ENCODE data around the gene MMP20.

The MMP20 gene

DNA sequence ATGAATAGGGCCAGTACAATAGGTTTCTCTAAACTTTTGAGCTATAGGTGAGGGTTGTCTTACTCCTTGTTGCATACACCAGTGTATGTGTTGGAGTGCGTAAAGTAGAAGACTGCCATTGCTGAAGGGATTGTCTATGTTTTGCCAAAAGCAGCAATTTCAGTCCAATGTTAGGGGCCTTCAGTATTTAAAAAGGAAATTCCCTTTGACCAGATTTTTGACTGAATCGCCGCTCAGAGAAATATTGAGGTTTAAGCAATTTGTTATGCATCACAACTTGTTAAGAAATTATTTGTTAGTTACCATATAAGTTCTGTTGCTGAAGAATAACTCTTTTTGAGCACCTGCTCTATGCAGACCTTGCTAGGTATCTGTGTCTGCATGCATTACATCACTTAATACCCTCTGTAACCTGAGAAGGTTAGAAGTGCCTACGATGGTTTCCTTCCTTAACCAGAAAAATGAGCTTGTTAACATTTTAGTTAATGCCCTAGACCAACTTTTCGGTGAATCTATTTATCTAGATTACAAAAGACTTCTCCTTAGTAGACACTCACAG, 33.9 kb downstream of the MMP20 start:
- no peak for DNase-seq

DNA sequence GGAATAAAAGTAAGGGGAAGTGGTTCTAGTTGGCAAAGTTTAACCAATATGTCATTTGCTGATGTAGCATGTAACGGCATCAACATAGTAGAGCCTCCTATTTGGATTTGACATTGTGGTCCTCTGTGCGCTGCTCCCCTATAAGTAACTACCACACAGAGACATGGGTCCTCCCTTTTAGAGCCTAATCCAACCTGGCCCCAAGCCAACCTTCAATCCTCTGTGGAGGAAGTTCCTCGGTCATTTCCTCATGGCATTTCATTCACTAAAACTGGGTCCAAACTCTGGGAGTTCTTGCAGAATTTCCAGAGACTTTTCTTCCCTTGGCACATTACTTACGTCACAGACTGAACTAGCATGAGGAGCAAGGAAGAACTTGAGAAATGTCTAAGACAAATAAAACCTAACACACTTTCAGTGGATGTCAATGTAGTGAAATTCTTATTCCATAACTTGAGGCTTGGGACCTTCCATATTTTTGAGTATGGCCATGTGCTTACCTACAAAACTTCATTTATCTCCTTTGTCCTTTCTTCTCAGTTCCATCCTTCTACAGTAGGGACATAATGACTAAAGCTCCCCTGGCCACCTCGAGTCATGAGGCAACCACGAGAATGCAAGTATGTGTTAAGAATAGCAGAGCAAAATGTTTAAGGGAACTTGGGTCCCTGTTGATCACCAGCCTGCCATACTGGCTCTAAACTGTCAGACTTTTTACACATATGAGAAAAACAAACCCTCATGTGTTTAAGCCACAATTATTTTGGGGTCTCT, 34.7 kb downstream of the MMP20 start:
- DNase-seq = no peak

- no peak for DNase-seq
Observed at GRCh38 chr11:102589047-102589459, 36.1 kb downstream of the MMP20 start.

DNA sequence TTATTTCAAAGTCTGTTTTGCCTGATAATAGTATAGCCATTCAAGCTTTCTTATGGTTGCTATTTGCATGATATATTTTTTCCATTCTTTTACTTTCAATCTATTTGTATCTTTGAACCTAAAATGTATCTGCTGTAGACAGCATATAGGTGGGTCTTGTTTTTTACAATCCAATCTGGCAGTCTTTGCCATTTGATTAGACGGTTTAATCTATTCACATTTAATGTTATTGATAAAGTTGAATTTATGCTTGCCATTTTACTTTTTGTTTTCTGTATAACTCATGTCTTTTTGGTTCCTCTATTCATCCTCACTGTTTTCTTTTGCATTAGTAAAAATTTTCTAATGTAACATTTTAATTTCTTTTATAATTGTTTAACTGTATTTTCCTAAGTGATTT, 37.4 kb downstream of the MMP20 start:
- no peak for DNase-seq

GRCh38 chr11:102583141-102583873, 41.8 kb downstream of the MMP20 start:
- no peak for DNase-seq

DNA sequence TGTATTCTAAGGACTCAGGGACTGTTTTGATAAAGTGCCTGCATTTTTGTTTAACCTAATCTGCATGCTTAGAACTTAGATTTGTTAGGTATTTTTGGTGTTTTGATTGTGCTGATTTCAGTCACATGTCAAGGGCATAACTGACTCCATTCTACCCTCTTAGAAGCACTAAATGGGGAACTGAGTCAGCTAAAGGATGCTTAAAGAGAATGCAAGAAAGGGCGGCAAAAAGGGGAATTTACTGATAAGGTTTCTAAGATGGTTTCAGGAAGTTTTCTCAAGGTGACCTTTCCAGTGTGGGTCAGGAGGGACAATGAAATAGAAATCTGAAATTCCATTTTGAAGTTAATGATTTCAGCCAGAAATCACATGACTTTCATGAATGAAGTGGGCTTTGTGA, 43.0 kb downstream of the MMP20 start:
- no peak for DNase-seq

- no peak for DNase-seq
Observed at GRCh38 chr11:102581066-102581465, 44.1 kb downstream of the MMP20 start.

DNA sequence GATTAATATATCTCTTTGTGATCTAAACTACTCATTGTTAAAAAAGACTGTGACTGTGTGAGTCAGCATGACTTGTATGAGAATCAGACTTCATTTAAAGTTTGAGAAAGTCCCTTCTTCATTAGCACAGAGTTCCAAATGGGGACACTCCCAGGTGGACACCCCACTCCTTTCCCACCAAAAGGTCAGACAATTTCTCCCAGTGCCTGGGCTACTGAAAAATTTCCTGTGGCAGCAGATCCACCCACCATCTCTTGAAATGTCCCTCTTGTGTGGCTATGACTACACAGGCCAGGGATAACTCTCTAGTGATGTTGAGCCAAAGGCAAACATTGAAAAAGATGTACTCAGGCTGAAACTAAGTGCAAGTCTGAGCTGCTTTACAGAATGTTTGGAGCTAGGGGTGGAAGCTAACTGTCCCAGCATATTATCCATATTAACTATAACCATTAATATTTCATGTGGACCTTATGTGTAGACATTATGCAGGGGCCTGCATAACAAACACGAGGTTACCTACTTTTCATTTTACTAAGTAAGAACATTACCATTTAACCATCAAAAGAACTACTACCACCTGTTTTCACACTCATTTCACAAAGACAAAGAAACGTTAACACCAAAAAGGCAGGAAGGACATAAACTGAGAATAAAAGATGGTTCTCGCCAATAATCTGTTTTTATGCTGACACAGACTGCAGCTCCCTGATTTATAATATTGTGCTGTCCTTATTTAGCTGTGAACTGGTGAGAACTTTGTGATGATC, 44.8 kb downstream of the MMP20 start:
- DNase-seq = no peak

DNA sequence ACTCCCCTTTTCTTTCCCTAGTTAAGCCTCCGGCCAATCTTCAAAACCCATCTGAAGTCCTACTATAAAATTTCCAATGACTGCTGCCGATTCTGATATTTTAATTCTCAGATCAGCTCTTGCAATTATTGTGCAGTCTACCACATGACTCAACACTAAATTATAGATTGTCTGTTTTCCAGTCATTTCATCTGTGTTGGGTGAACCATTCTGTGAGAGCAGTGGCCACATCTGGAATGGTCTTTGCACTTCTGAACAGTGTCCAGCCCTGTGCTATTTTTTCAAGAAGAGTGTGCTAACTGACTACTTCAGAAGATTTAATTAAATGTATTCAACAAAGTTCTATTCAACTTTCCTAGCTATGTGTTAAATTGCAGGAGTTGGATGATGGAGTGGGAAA, 47.4 kb downstream of the MMP20 start:
- DNase-seq = no peak

GRCh38 chr11:102577182-102577581, 48.0 kb downstream of the MMP20 start:
- no peak for DNase-seq

DNA sequence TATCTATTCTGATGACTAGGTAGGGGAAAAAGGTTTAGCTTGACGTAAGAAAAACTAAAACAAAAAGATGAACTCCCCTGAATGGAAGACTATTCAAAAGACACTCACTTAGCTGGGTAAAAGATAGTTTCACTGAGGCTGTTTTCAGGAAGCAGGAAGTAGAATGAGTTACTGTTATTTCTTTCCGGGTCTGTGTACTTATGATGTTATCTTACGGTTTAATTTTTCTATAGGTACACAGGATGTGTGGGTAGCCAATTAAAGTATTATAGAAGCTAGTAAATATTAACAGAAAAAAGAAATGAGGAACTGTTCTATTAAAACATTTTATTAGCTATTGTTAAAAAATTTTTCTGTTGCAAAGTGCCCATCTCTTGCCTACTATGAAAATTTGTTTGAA, 48.8 kb downstream of the MMP20 start:
- DNase-seq = no peak

- no peak for DNase-seq
Observed at GRCh38 chr11:102575012-102575411, 50.1 kb downstream of the MMP20 start.

DNA sequence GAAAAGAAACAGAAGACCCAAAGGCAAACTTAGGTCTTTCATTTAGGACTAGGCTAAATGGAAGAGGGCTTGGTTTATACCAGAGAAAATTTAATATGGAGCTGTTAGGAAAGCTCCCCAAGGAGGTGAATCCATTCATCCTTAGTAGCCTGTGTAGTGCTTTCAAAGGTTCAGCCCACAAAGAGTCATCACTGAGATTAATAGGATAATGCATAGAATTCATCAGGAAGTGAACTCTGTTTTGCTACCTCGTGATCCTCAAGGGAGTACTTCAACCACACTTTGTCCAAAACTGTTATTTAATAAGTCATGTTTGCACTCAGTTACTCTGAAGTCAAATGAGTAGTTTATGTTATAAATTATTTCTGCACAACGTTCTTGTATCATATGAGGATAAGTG, 51.3 kb downstream of the MMP20 start:
- no peak for DNase-seq

- DNase-seq = no peak
Observed at GRCh38 chr11:102572554-102573220, 52.4 kb downstream of the MMP20 start.

GRCh38 chr11:102568851-102569250, 56.3 kb downstream of the MMP20 start:
- DNase-seq = no peak

DNA sequence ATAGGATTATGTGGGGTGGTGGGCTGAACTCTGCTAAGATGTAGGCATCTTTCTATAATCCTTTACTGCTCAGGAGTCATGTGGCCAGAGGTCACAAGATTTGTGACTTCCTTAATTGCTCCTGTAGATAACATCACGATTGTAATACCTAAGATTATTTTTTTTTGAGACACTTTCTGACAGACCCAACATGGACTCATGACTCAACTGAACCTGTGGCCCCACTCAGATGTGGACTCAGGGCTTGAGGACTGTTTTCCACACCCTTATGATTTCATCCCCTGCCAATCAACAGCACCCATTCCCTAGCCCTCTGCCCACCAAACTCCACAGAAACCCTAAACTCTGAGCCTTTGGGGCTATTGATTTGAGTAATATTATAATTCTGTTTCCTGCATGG, 59.0 kb downstream of the MMP20 start:
- DNase-seq = no peak

DNA sequence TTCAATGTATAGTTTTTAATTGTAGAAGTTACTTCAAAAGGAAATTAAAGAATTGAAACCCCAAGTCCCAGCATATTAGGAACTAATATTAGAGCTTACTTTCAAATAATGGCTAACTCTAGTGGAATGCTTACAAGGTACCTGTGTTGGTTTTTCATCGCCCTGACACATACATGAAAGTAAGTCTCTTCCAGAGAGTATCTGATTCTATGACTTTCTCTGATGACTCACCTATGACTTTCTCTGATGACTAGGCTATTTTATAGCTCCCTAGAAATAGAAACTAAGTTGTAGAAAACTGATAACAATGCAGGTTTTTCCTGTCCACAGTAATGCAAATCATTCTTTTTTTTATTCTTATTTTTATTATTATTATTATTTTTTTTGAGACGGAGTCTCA, 61.0 kb downstream of the MMP20 start:
- DNase-seq = no peak

- DNase-seq = no peak
Observed at GRCh38 chr11:102561636-102562035, 63.5 kb downstream of the MMP20 start.

GRCh38 chr11:102560555-102561011, 64.5 kb downstream of the MMP20 start:
- DNase-seq = peak; percentile 31

GRCh38 chr11:102559839-102560238, 65.3 kb downstream of the MMP20 start:
- no peak for DNase-seq

GRCh38 chr11:102555091-102555490, 70.0 kb downstream of the MMP20 start:
- DNase-seq = no peak

DNA sequence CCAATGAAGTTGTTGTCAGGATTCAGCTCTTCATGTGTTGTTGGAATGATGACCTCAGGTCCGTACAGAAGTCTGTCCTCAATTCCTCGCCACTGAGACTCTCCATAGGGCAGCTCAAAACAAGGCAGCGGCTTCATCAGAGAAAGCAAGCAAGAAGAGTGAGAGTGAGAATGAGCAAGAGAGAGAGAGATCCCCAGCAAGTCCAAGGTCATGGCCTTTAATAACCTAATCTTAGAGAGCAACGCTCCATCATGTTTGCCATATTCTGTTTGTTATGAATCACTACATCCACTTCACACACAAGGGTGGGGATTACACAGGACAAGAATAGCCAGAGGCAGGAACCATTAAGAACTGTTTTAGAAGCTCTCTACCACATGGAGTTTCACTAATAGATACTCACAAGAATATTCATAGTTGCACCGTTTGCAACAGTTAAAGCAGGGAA, 71.3 kb downstream of the MMP20 start:
- DNase-seq = no peak

Data from right hindlimb (tissue), 1 donor.